ENCODE measurements around the gene SGTB.
A peak's percentile ranks its signal among the peaks of the same experiment; 100 is the strongest.
"Not testable (repeated sequence)": the region's sequence is repeated elsewhere in the genome, so short reads cannot be mapped to it uniquely, and the experiment has no call there.

The SGTB gene

GRCh38 chr5:65668696-65669095 is 53.2 kb downstream of the SGTB start:
- DNase-seq (ENCODE audit: low read depth in 2 of 2) = no peak

- DNase-seq (ENCODE audit: low read depth in 2 of 2) = peak in 1 of 2 experiments; percentile 3
Observed at GRCh38 chr5:65663804-65664521, 57.9 kb downstream of the SGTB start.

- DNase-seq (ENCODE audit: low read depth in 2 of 2) = no peak
Observed at GRCh38 chr5:65654713-65655112, 67.2 kb downstream of the SGTB start.

GRCh38 chr5:65651144-65651543 is 70.8 kb downstream of the SGTB start:
- DNase-seq (ENCODE audit: low read depth in 2 of 2) = no peak

GRCh38 chr5:65647941-65648340 is 74.0 kb downstream of the SGTB start:
- no peak for DNase-seq (ENCODE audit: low read depth in 2 of 2)

- DNase-seq (ENCODE audit: low read depth in 2 of 2) = no peak
Observed at GRCh38 chr5:65646938-65647337, 75.0 kb downstream of the SGTB start.

- no peak for DNase-seq (ENCODE audit: low read depth in 2 of 2)
Observed at GRCh38 chr5:65640240-65640639, 81.7 kb downstream of the SGTB start.

- no peak for DNase-seq (ENCODE audit: low read depth in 2 of 2)
Observed at GRCh38 chr5:65630981-65631380, 90.9 kb downstream of the SGTB start.

- no peak for DNase-seq (ENCODE audit: low read depth in 2 of 2)
Observed at GRCh38 chr5:65625743-65626142, 96.2 kb downstream of the SGTB start.

- DNase-seq (ENCODE audit: low read depth in 2 of 2) = peak; percentile 64 to 72
Observed at GRCh38 chr5:65624571-65625555, 97.0 kb downstream of the SGTB start, which contains the start of the genes SHLD3 and TRAPPC13. TSS of gene SHLD3 (plus strand) at chr5:65625027. CDS start at chr5:65629588, 4,561 bp downstream. TSS of gene TRAPPC13 (plus strand) at chr5:65625027. CDS start at chr5:65625061, 34 bp downstream.

- DNase-seq (ENCODE audit: low read depth in 2 of 2) = peak; percentile 72 to 76
Observed at GRCh38 chr5:65624025-65624570, 97.8 kb downstream of the SGTB start, which contains the start of gene TRIM23. TSS of gene TRIM23 (minus strand) at chr5:65624333. CDS start at chr5:65624274, 59 bp downstream.

GRCh38 chr5:65623482-65623881 is 98.4 kb downstream of the SGTB start:
- DNase-seq (ENCODE audit: low read depth in 2 of 2) = no peak

- not testable (repeated sequence) for DNase-seq (ENCODE audit: low read depth in 2 of 2)
Observed at GRCh38 chr5:65621961-65622360, 99.9 kb downstream of the SGTB start.

- DNase-seq (ENCODE audit: low read depth in 2 of 2) = no peak
Observed at GRCh38 chr5:65620021-65620420, 101.9 kb downstream of the SGTB start.

Measured in fibroblast of skin of left biceps (primary cell).